NB4 (cell line): ENCODE results near the gene SLC12A7.

Experiments
- CTCF ChIP-seq: IDR thresholded peaks from one replicate; pipeline ENCODE4 v1.5.1; 2012; ENCODE audit warnings: low read depth, low read length
- MAX ChIP-seq: IDR thresholded peaks from 2 replicates; pipeline ENCODE4 v1.6.1; 2011; ENCODE audit warnings: low read depth, low read length
- MYC ChIP-seq: IDR thresholded peaks from 2 replicates; pipeline ENCODE4 v1.6.1; 2011; ENCODE audit warnings: low read depth, low read length
- POLR2A ChIP-seq: IDR thresholded peaks from 2 replicates; pipeline ENCODE4 v1.6.1; 2011; ENCODE audit warnings: mild to moderate bottlenecking; ENCODE audit not compliant: insufficient read length; ENCODE audit errors: extremely low read depth

- TF ChIP-seq CTCF (no peak), POLR2A (no peak), MAX (no peak), MYC (no peak)
Measured at GRCh38 chr5:1106385-1107166, 5.3 kb downstream of the SLC12A7 start.
